Uterus (tissue), 2 donors: Measurements from ENCODE around the gene ADIPOR2.

Experiments used
- CTCF ChIP-seq, 4 experiments: fragments of 200-600 bp in 2 of 4; fragments of 450-650 bp in 2 of 4; sonication (generic) in 2 of 4; IDR thresholded peaks; one replicate each; pipeline ENCODE4 v1.5.1; 2016 to 2019; ENCODE audit warnings: antibody characterized with exemption in 4 of 4, mild to moderate bottlenecking in 2 of 4, moderate library complexity in 1 of 4
- POLR2A ChIP-seq, 2 donors: fragments of 450-650 bp; IDR thresholded peaks; one replicate each; pipeline ENCODE4 v1.6.1; 2016; ENCODE audit warnings: antibody characterized with exemption in 2 of 2, mild to moderate bottlenecking in 1 of 2, moderate library complexity in 1 of 2

- no peak for TF ChIP-seq CTCF (IDR thresholded peaks at IDR 0.05)
- TF ChIP-seq POLR2A (IDR thresholded peaks at IDR 0.05): no peak
Observed at GRCh38 chr12:1731019-1731687, 40.3 kb downstream of the ADIPOR2 start.
